Measurements from ENCODE around the gene PYGO2. TPM values are rescaled to one million over a fixed set of nuclear protein-coding genes. Genes with fewer than 3 reads are reported as not detected.

PYGO2 gene
- polyA plus RNA-seq, 1 donor (not counting 4 experiments of a cell fraction or from before 2014, with no cell fraction given) = 15.1 TPM

DNA sequence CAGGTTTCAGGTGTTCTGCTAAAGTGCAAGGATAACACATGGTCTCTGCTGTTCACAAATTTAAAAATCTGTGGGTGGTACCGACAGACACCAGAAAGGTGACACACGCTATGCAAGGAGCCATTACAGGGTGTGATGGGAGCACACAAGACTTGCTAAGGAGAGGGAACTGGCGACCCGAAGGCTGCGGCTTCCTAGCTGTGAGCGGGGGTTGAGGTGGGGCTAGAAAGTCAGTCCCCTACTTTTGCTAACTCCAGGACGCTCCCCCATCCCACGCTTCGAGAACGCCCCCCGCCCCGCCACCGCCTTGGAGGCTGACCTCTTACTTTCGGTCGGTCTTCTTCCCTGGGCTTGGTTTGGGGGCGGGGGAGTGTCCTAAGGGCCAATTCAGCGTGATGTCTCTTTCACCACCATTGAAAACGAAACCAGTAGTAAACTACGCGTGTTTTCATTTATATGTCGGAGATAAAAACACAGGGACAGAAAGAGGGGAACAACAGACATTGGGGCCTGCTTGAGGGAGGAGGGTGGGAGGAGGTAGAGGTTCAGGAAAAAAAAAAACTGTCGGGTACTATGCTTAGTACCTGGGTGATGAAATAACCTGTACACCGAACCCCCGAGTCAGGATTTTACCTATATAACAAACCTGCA, 14.0 kb upstream of the PYGO2 start:
- H4K20me1 ChIP-seq (ENCODE audit: control insufficient read depth, extremely low read depth, insufficient read depth, low read length) = no peaks in the 10 kb centered on the region
- peak overlapping the region; percentile 96 for H3K9ac ChIP-seq (ENCODE audit: control insufficient read depth, extremely low read depth, insufficient read depth, low read length)
- H3K4me2 ChIP-seq (ENCODE audit: control insufficient read depth, extremely low read depth, insufficient read depth, low read depth, low read length) = peak overlapping the region; percentile 95
- H3K4me1 ChIP-seq (ENCODE audit: control insufficient read depth, extremely low read depth, insufficient read depth, low read length) = peaks cover 29% of the 10 kb centered on the region
- peak overlapping the region; percentile 57 to 98 (median 82) for H3K4me3 ChIP-seq (ENCODE audit: control insufficient read depth in 2 of 3, extremely low read depth in 1 of 3, insufficient read depth in 2 of 3, low read depth in 1 of 3, low read length in 3 of 3)
- DNase-seq (ENCODE audit: low read depth, low spot score) (no peak), FAIRE-seq (no peak)
- peaks cover 43% of the 10 kb centered on the region for H3K79me2 ChIP-seq (ENCODE audit: control insufficient read depth, insufficient read depth, low read length)
- H3K27me3 ChIP-seq (ENCODE audit: control insufficient read depth, extremely low read depth, insufficient read depth, low read length) = no peaks in the 10 kb centered on the region
- peak overlapping the region; percentile 98 for H3K27ac ChIP-seq (ENCODE audit: control insufficient read depth, insufficient read depth, low read length)
- dilution Hi-C loops (cut with MboI; ENCODE audit: extremely low pct_ligation_motif_present, low sequenced_read_pairs) = no loop called here
- TF ChIP-seq EZH2 (IDR thresholded peaks at IDR 0.05; ENCODE audit: low read length) = no peak
- TF ChIP-seq, protein P1, sequence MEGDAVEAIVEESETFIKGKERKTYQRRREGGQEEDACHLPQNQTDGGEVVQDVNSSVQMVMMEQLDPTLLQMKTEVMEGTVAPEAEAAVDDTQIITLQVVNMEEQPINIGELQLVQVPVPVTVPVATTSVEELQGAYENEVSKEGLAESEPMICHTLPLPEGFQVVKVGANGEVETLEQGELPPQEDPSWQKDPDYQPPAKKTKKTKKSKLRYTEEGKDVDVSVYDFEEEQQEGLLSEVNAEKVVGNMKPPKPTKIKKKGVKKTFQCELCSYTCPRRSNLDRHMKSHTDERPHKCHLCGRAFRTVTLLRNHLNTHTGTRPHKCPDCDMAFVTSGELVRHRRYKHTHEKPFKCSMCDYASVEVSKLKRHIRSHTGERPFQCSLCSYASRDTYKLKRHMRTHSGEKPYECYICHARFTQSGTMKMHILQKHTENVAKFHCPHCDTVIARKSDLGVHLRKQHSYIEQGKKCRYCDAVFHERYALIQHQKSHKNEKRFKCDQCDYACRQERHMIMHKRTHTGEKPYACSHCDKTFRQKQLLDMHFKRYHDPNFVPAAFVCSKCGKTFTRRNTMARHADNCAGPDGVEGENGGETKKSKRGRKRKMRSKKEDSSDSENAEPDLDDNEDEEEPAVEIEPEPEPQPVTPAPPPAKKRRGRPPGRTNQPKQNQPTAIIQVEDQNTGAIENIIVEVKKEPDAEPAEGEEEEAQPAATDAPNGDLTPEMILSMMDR (optimal IDR thresholded peaks at IDR 0.05 in 1 of 3, IDR thresholded peaks at IDR 0.05 in 1 of 3, conservative IDR thresholded peaks at IDR 0.05 in 1 of 3; ENCODE audit: extremely low read depth in 1 of 3, insufficient read depth in 2 of 3, low read length in 3 of 3) = no peak
- no peaks in the 10 kb centered on the region for H3K9me1 ChIP-seq (ENCODE audit: control insufficient read depth, extremely low read depth, insufficient read depth, low read length)
- H3K9me3 ChIP-seq (ENCODE audit: control insufficient read depth, low read depth, low read length) = no peaks in the 10 kb centered on the region
- H2AFZ ChIP-seq (ENCODE audit: control insufficient read depth, low read length) = no peak overlapping the region
- peaks cover 0 to 10% of the 10 kb centered on the region in 2 experiments for H3K36me3 ChIP-seq (ENCODE audit: control insufficient read depth in 2 of 2, extremely low read depth in 1 of 2, insufficient read depth in 2 of 2, low read length in 2 of 2)

DNA sequence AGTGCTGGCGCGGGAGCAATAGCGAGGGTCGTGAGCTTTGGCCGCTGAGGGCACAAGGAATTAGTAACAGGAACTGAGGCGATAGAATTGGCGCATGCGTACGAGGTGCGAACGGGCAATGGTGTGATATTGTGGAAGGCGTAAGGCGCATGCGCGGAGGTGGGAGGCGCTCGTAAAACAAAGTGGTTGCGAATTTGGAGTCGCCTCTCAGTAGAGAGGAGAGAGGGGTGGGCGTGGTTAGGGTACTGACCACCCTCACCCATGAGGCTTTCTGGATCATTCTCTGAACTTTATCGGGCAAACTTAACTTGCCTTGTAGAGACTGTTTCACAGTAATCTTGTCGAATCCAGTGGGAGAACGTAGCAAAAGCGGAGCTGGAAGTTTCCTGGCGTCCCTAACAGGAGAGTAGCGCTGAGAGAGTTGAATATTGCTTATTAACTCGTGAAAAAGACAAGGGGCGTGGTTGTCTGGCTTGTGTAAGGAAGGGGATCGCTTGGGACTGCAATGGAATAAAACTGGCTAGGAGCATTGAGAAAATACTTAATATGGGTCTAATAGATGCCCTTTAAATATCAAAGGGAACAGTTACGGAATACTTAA, 13.3 kb upstream of the PYGO2 start:
- Histone ChIP-seq H3K9me3 (ENCODE audit: control insufficient read depth, low read depth, low read length) (no peaks in the 10 kb centered on the region), H3K9ac (ENCODE audit: control insufficient read depth, extremely low read depth, insufficient read depth, low read length) (peak overlapping the region; percentile 96), H3K4me3 (ENCODE audit: control insufficient read depth in 2 of 3, extremely low read depth in 1 of 3, insufficient read depth in 2 of 3, low read depth in 1 of 3, low read length in 3 of 3) (peak overlapping the region; percentile 57 to 98 (median 82)), H3K9me1 (ENCODE audit: control insufficient read depth, extremely low read depth, insufficient read depth, low read length) (no peaks in the 10 kb centered on the region), H2AFZ (ENCODE audit: control insufficient read depth, low read length) (peak overlapping the region; percentile 71), H4K20me1 (ENCODE audit: control insufficient read depth, extremely low read depth, insufficient read depth, low read length) (no peaks in the 10 kb centered on the region), H3K79me2 (ENCODE audit: control insufficient read depth, insufficient read depth, low read length) (peaks cover 49% of the 10 kb centered on the region), H3K27me3 (ENCODE audit: control insufficient read depth, extremely low read depth, insufficient read depth, low read length) (no peaks in the 10 kb centered on the region), H3K4me1 (ENCODE audit: control insufficient read depth, extremely low read depth, insufficient read depth, low read length) (peaks cover 35% of the 10 kb centered on the region), H3K27ac (ENCODE audit: control insufficient read depth, insufficient read depth, low read length) (peak overlapping the region; percentile 98), H3K36me3 (ENCODE audit: control insufficient read depth in 2 of 2, extremely low read depth in 1 of 2, insufficient read depth in 2 of 2, low read length in 2 of 2) (peaks cover 0 to 10% of the 10 kb centered on the region in 2 experiments), H3K4me2 (ENCODE audit: control insufficient read depth, extremely low read depth, insufficient read depth, low read depth, low read length) (peak overlapping the region; percentile 95)
- DNase-seq (ENCODE audit: low read depth, low spot score) (peak; percentile 81), FAIRE-seq (peak; percentile 71)
- dilution Hi-C loops (cut with MboI; ENCODE audit: extremely low pct_ligation_motif_present, low sequenced_read_pairs) = no loop called here
- no peak for TF ChIP-seq EZH2 (IDR thresholded peaks at IDR 0.05; ENCODE audit: low read length)
- TF ChIP-seq, protein P1 (optimal IDR thresholded peaks at IDR 0.05 in 1 of 3, IDR thresholded peaks at IDR 0.05 in 1 of 3, conservative IDR thresholded peaks at IDR 0.05 in 1 of 3; ENCODE audit: extremely low read depth in 1 of 3, insufficient read depth in 2 of 3, low read length in 3 of 3) = no peak
